ENCODE results near the gene PAXX. TPM values are rescaled to one million over a fixed set of nuclear protein-coding genes. Genes with fewer than 3 reads are reported as not detected.
A peak's percentile ranks its signal among the peaks of the same experiment; 100 is the strongest.

The PAXX gene
- total and polyA plus RNA-seq, 8 donors = 11.9 to 206 (median 92.0) TPM

- H3K27ac ChIP-seq = peak overlapping the region; percentile 87 to 91 (median 90)
- no peaks in the 10 kb centered on the region for H3K9me3 ChIP-seq
- DNase-seq = peak; percentile 98
- H3K36me3 ChIP-seq = no peaks in the 10 kb centered on the region
- H3K27me3 ChIP-seq = no peaks in the 10 kb centered on the region
- 0 to 3% (median 2%) methylated on average over 17 to 63 of the region's 63 CpGs for WGBS, 5 donors
- TF ChIP-seq CTCF (IDR thresholded peaks at IDR 0.05) (peak in 3 of 7 experiments; percentile 19 to 42 (median 20)), POLR2AphosphoS5 (IDR thresholded peaks at IDR 0.05) (peak; percentile 62 to 96 (median 91)), POLR2A (IDR thresholded peaks at IDR 0.05) (no peak), EP300 (IDR thresholded peaks at IDR 0.05) (no peak)
- intact Hi-C loops (cut with DNase I; ENCODE audit: low total_unique reads) = loop anchor here (10.0 kb wide), 2 partner anchors 75 to 95 kb away; partner anchors contain the start of genes ABCA2 and MAMDC4
- peak overlapping the region; percentile 60 to 75 (median 64) for H3K4me3 ChIP-seq
- peaks cover 28 to 56% (median 55%) of the 10 kb centered on the region in 4 donors for H3K4me1 ChIP-seq
These were observed 42.2 kb upstream of the PAXX start for GRCh38 chr9:136949817-136950655.

- WGBS, 5 donors = 20 to 35% (median 31%) methylated on average over 6 to 9 of the region's 9 CpGs
- Histone ChIP-seq H3K27me3 (no peaks in the 10 kb centered on the region), H3K27ac (peak overlapping the region; percentile 87 to 91 (median 90)), H3K9me3 (no peaks in the 10 kb centered on the region), H3K36me3 (no peaks in the 10 kb centered on the region), H3K4me1 (peaks cover 27 to 53% (median 51%) of the 10 kb centered on the region in 4 donors), H3K4me3 (peak overlapping the region; percentile 60 to 75 (median 64))
- no peak for TF ChIP-seq CTCF (IDR thresholded peaks at IDR 0.05)
- no peak for TF ChIP-seq EP300 (IDR thresholded peaks at IDR 0.05)
- DNase-seq = peak in 1 of 2 donors; percentile 52
- intact Hi-C loops (cut with DNase I; ENCODE audit: low total_unique reads) = loop anchor here (10.0 kb wide), 1 partner anchor 74 kb away; the partner anchor contains the start of gene ABCA2
These were observed 41.5 kb upstream of the PAXX start for GRCh38 chr9:136950656-136951276.

- Histone ChIP-seq H3K4me3 (no peak within 1 kb of the TSS), H3K9me3 (no peaks in the 10 kb centered on the region), H3K27ac (peak within 1 kb of the TSS in 2 of 5 donors; percentile 29 to 90), H3K36me3 (no peaks in the 10 kb centered on the region), H3K27me3 (no peaks in the 10 kb centered on the region), H3K4me1 (peaks cover 27 to 53% (median 51%) of the 10 kb centered on the region in 4 donors)
- peak in 1 of 2 donors; percentile 80 for DNase-seq
- intact Hi-C loops (cut with DNase I; ENCODE audit: low total_unique reads) = loop anchor here (10.0 kb wide), 1 partner anchor 73 kb away; the partner anchor contains the start of gene ABCA2
- no peak for TF ChIP-seq POLR2A (IDR thresholded peaks at IDR 0.05)
- no peak for TF ChIP-seq POLR2AphosphoS5 (IDR thresholded peaks at IDR 0.05)
- WGBS, 5 donors = 53 to 69% (median 66%) methylated on average over 11 to 14 of the region's 14 CpGs
These were observed 40.5 kb upstream of the PAXX start, which contains the start of gene LCN12 for GRCh38 chr9:136951541-136952320. TSS of gene LCN12 (plus strand) at chr9:136952273. CDS start at chr9:136952328, 55 bp downstream.

GRCh38 chr9:136952321-136952850 is 39.8 kb upstream of the PAXX start:
- Histone ChIP-seq H3K9me3 (no peaks in the 10 kb centered on the region), H3K27me3 (no peaks in the 10 kb centered on the region), H3K36me3 (no peaks in the 10 kb centered on the region), H3K4me1 (peaks cover 22 to 49% (median 46%) of the 10 kb centered on the region in 4 donors), H3K4me3 (no peak overlapping the region), H3K27ac (peak overlapping the region in 1 of 5 donors; percentile 29)
- TF ChIP-seq POLR2AphosphoS5 (IDR thresholded peaks at IDR 0.05) (no peak), EP300 (IDR thresholded peaks at IDR 0.05) (no peak), POLR2A (IDR thresholded peaks at IDR 0.05) (no peak), CTCF (IDR thresholded peaks at IDR 0.05) (no peak)
- peak in 1 of 2 donors; percentile 62 for DNase-seq
- WGBS, 5 donors = 35 to 61% (median 47%) methylated on average over 10 to 15 of the region's 15 CpGs
- intact Hi-C loops (cut with DNase I; ENCODE audit: low total_unique reads) = loop anchor here (10.0 kb wide), 1 partner anchor 72 kb away; the partner anchor contains the start of gene ABCA2

Measured in stomach (tissue), 9 donors.